Activated CD8-positive, alpha-beta memory T cell treated with anti-CD3 and anti-CD28 coated beads, Interleukin-2, amount 50 U/mL, for 4 hours (primary cell): ENCODE results near the gene SLIT2.

Source experiments
- DNase-seq: peaks from one replicate; pipeline ENCODE4 v3.0.0-alpha.2; 2020

The SLIT2 gene

GRCh38 chr4:20266215-20267082 is 14.7 kb downstream of the SLIT2 start:
- DNase-seq, result no peak

GRCh38 chr4:20268028-20268427 is 16.3 kb downstream of the SLIT2 start:
- no peak for DNase-seq

GRCh38 chr4:20269320-20269719 is 17.6 kb downstream of the SLIT2 start:
- no peak for DNase-seq

GRCh38 chr4:20271950-20272349 is 20.2 kb downstream of the SLIT2 start:
- no peak for DNase-seq

GRCh38 chr4:20272411-20272872 is 20.7 kb downstream of the SLIT2 start:
- DNase-seq, result no peak

- DNase-seq, result no peak
Observed at GRCh38 chr4:20273793-20274192, 22.1 kb downstream of the SLIT2 start.

GRCh38 chr4:20276848-20277247 is 25.1 kb downstream of the SLIT2 start:
- no peak for DNase-seq

- no peak for DNase-seq
Observed at GRCh38 chr4:20278195-20278594, 26.5 kb downstream of the SLIT2 start.

- no peak for DNase-seq
Observed at GRCh38 chr4:20279381-20279780, 27.7 kb downstream of the SLIT2 start.

- DNase-seq, result no peak
Observed at GRCh38 chr4:20281453-20281852, 29.7 kb downstream of the SLIT2 start.

- no peak for DNase-seq
Observed at GRCh38 chr4:20283039-20283438, 31.3 kb downstream of the SLIT2 start.

- no peak for DNase-seq
Observed at GRCh38 chr4:20284990-20285389, 33.3 kb downstream of the SLIT2 start.

GRCh38 chr4:20287246-20287645 is 35.5 kb downstream of the SLIT2 start:
- no peak for DNase-seq

- no peak for DNase-seq
Observed at GRCh38 chr4:20288047-20288650, 36.4 kb downstream of the SLIT2 start.

GRCh38 chr4:20288846-20289512 is 37.3 kb downstream of the SLIT2 start:
- no peak for DNase-seq

GRCh38 chr4:20289782-20290181 is 38.1 kb downstream of the SLIT2 start:
- no peak for DNase-seq

- DNase-seq, result no peak
Observed at GRCh38 chr4:20292739-20293138, 41.0 kb downstream of the SLIT2 start.

- DNase-seq, result no peak
Observed at GRCh38 chr4:20297261-20297660, 45.6 kb downstream of the SLIT2 start.

- no peak for DNase-seq
Observed at GRCh38 chr4:20297783-20298182, 46.1 kb downstream of the SLIT2 start.

GRCh38 chr4:20298455-20298854 is 46.8 kb downstream of the SLIT2 start:
- no peak for DNase-seq

GRCh38 chr4:20298986-20299385 is 47.3 kb downstream of the SLIT2 start:
- DNase-seq, result no peak

GRCh38 chr4:20299515-20299914 is 47.8 kb downstream of the SLIT2 start:
- no peak for DNase-seq

- DNase-seq, result no peak
Observed at GRCh38 chr4:20301161-20301560, 49.5 kb downstream of the SLIT2 start.
